Sigmoid colon (tissue), 7 donors: Measurements from ENCODE around the gene TMEM255B. TPM values are rescaled to one million over a fixed set of nuclear protein-coding genes. Genes with fewer than 3 reads are reported as not detected.
A peak's percentile ranks its signal among the peaks of the same experiment; 100 is the strongest.

ENCODE experiments used
- DNase-seq: peaks from one replicate; pipeline ENCODE4 v3.0.0-alpha.2; 2019
- H3K27ac ChIP-seq, 4 donors: fragments of 200-600 bp; sonication (generic); one replicate each; pipeline ENCODE4 v1.5.1; 2016 to 2019; ENCODE audit warnings: mild to moderate bottlenecking in 1 of 4
- H3K27me3 ChIP-seq, 3 donors: fragments of 200-600 bp; sonication (generic); one replicate each; pipeline ENCODE4 v1.5.1; 2019; ENCODE audit warnings: mild to moderate bottlenecking in 1 of 3
- H3K36me3 ChIP-seq, 4 donors: fragments of 200-600 bp; sonication (generic); one replicate each; pipeline ENCODE4 v1.5.1; 2016 to 2019
- H3K4me1 ChIP-seq, 4 donors: fragments of 200-600 bp; sonication (generic); one replicate each; pipeline ENCODE4 v1.5.1; 2017 to 2019
- H3K4me3 ChIP-seq, 4 donors: fragments of 200-600 bp; sonication (generic); one replicate each; pipeline ENCODE4 v1.5.1; 2017 to 2019; ENCODE audit warnings: mild to moderate bottlenecking in 2 of 4, moderate library complexity in 1 of 4
- H3K9me3 ChIP-seq, 4 donors: fragments of 200-600 bp in 3 of 4; sonication (generic) in 3 of 4; one replicate each; pipeline versions ENCODE4 v1.5.1 to v1.6.1; 2013 to 2019
- EP300 ChIP-seq, 4 donors: sonication (generic); formaldehyde crosslinking; IDR thresholded peaks; one replicate each; pipeline ENCODE4 v1.6.1; 2017; ENCODE audit warnings: antibody characterized with exemption in 4 of 4
- POLR2A ChIP-seq, 2 donors: fragments of 450-650 bp; IDR thresholded peaks; one replicate each; pipeline ENCODE4 v1.6.1; 2016; ENCODE audit warnings: antibody characterized with exemption in 2 of 2, mild to moderate bottlenecking in 2 of 2, moderate library complexity in 2 of 2
- POLR2AphosphoS5 ChIP-seq, 4 donors: sonication (generic); formaldehyde crosslinking; IDR thresholded peaks; one replicate each; pipeline ENCODE4 v1.6.1; 2017; ENCODE audit warnings: antibody characterized with exemption in 4 of 4
- WGBS, 2 donors: extraction: QIAGEN DNeasy Blood & Tissue Kit; methylation state at CpG; one replicate each; pipeline ENCODE4 v1.1.7; 2013; 5-methylcytosine and 5-hydroxymethylcytosine counted together
- intact Hi-C: fragments of 100-400 bp; cut with DNase I; formaldehyde crosslinking; loops from one replicate; pipeline ENCODE4 v1.15.1; 2023
- polyA plus RNA-seq, 3 donors: library from polyadenylated mRNA; stranded (reverse); fragments of 200-250 nt; gene quantifications; one replicate each; pipeline ENCODE4 v1.2.3, GENCODE V29; 2013
- total RNA-seq, 4 donors: library from RNA; depleted of rRNA; stranded (reverse); fragments of >200 nt; gene quantifications; one replicate each; pipeline ENCODE4 v1.1.0, GENCODE V29; 2016
- TF ChIP-seq, protein P1 (sequence below), 4 experiments: fragments of 450-650 bp in 3 of 4; fragments of 200-600 bp in 1 of 4; IDR thresholded peaks; one replicate each; pipeline ENCODE4 v1.5.1; 2016 to 2019; ENCODE audit warnings: antibody characterized with exemption in 4 of 4, mild to moderate bottlenecking in 3 of 4, moderate library complexity in 2 of 4
- donor health status: healthy with polysubstance abuse.
- donor health status: Bipolar disorder and iron deficiency.
- donor health status: healthy.

Gene TMEM255B
- total and polyA plus RNA-seq, 7 donors = 0.60 to 11.1 (median 4.3) TPM

DNA sequence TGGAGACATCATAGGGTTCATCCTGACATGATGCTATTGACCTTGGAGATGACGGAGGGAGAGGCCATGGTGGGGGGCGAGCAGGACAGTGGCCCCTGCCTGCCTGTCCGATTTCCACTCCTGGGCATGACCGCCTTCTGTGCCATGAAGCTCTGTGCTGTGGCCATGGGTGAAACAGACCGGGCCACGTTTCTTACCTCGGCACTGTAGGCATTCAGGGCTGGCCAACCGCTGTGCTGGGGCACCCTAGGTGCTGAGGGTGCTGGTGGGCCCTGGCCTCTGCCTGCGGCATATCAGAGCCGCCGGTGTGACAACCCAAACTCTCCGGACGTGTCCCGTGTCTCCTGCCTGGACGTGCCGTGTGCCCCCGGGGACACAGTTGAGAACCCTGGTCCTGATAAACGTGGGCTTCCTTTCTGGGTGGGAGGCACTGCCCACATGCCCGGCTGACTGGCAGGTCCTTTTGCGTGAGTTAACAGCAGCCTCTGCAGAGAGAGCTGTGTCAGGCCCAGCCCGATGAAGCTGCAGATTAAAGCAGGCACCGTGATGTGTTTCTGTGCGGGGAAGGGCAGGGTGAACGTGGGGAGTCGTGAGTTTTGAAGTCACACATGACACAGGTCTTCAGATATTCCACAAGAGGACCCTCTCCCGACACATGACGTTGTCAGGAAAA, 46.5 kb downstream of the TMEM255B start:
- H3K9me3 ChIP-seq = peaks cover 0 to 6% (median 2%) of the 10 kb centered on the region in 4 donors
- no peaks in the 10 kb centered on the region for H3K27me3 ChIP-seq
- H3K4me3 ChIP-seq = no peak overlapping the region
- WGBS, 2 donors = 91 to 92% methylated on average over 27 of the region's 27 CpGs
- intact Hi-C loops = no loop called here
- DNase-seq = peak; percentile 57
- TF ChIP-seq POLR2A (IDR thresholded peaks at IDR 0.05) (no peak), EP300 (IDR thresholded peaks at IDR 0.05) (no peak), POLR2AphosphoS5 (IDR thresholded peaks at IDR 0.05) (no peak)
- TF ChIP-seq, protein P1, sequence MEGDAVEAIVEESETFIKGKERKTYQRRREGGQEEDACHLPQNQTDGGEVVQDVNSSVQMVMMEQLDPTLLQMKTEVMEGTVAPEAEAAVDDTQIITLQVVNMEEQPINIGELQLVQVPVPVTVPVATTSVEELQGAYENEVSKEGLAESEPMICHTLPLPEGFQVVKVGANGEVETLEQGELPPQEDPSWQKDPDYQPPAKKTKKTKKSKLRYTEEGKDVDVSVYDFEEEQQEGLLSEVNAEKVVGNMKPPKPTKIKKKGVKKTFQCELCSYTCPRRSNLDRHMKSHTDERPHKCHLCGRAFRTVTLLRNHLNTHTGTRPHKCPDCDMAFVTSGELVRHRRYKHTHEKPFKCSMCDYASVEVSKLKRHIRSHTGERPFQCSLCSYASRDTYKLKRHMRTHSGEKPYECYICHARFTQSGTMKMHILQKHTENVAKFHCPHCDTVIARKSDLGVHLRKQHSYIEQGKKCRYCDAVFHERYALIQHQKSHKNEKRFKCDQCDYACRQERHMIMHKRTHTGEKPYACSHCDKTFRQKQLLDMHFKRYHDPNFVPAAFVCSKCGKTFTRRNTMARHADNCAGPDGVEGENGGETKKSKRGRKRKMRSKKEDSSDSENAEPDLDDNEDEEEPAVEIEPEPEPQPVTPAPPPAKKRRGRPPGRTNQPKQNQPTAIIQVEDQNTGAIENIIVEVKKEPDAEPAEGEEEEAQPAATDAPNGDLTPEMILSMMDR (IDR thresholded peaks at IDR 0.05) = no peak
- H3K4me1 ChIP-seq = peaks cover 0 to 7% (median 3%) of the 10 kb centered on the region in 4 donors
- no peaks in the 10 kb centered on the region for H3K36me3 ChIP-seq
- H3K27ac ChIP-seq = no peak overlapping the region

DNA sequence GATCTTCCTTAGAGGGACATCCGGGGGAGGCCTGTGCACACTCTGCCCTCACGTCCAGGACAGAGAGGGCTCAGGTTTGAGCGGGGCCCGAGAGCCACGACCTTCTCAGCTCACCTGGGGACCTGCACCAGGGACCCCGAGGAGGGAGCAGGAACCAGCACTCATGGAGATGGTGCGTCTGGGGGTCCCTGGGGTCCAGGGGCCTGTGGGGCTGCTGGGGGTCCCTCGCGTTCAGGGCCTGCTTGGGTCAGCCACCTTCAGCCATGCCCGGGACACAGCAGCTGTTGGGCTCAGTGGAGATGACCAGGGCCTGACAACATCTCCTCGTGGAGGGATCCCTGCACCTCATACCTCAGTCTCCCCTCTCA, 47.1 kb downstream of the TMEM255B start:
- no peaks in the 10 kb centered on the region for H3K27me3 ChIP-seq
- no peak overlapping the region for H3K4me3 ChIP-seq
- intact Hi-C loops = no loop called here
- peaks cover 0 to 7% (median 3%) of the 10 kb centered on the region in 4 donors for H3K4me1 ChIP-seq
- peaks cover 0 to 6% (median 2%) of the 10 kb centered on the region in 4 donors for H3K9me3 ChIP-seq
- DNase-seq = peak; percentile 65
- no peak for TF ChIP-seq EP300 (IDR thresholded peaks at IDR 0.05)
- TF ChIP-seq POLR2A (IDR thresholded peaks at IDR 0.05) = no peak
- no peak for TF ChIP-seq POLR2AphosphoS5 (IDR thresholded peaks at IDR 0.05)
- TF ChIP-seq, protein P1 (IDR thresholded peaks at IDR 0.05) = no peak
- H3K27ac ChIP-seq = no peak overlapping the region
- 89 to 90% methylated on average over 11 of the region's 11 CpGs for WGBS, 2 donors
- no peaks in the 10 kb centered on the region for H3K36me3 ChIP-seq

DNA sequence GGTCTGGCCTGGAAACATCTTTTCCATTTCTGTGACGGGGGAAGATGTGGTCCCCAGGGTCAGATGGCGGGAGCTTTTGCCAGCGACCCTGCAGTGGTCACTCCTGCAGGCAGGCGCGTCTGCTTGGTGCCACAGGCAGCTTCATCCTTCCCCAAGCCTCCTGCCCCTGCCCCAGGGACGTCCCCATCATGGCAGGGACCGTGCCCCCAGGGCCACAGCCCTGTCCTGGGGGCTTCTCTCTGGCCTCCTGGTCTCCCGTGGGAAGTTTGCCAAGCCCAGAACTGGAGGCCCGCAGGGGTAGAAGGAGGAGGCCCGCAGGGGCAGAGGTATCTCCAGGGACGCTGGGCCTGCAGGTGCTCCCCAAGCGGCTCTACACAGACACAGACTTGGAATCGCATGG, 47.5 kb downstream of the TMEM255B start:
- 90 to 93% methylated on average over 13 of the region's 13 CpGs for WGBS, 2 donors
- Histone ChIP-seq H3K27ac (no peak overlapping the region), H3K4me3 (no peak overlapping the region), H3K27me3 (no peaks in the 10 kb centered on the region), H3K9me3 (peaks cover 0 to 6% (median 2%) of the 10 kb centered on the region in 4 donors), H3K4me1 (peaks cover 0 to 7% (median 3%) of the 10 kb centered on the region in 4 donors), H3K36me3 (no peaks in the 10 kb centered on the region)
- no peak for DNase-seq
- intact Hi-C loops = no loop called here
- TF ChIP-seq POLR2A (IDR thresholded peaks at IDR 0.05) (no peak), POLR2AphosphoS5 (IDR thresholded peaks at IDR 0.05) (no peak), EP300 (IDR thresholded peaks at IDR 0.05) (no peak)
- TF ChIP-seq, protein P1 (IDR thresholded peaks at IDR 0.05) = no peak

DNA sequence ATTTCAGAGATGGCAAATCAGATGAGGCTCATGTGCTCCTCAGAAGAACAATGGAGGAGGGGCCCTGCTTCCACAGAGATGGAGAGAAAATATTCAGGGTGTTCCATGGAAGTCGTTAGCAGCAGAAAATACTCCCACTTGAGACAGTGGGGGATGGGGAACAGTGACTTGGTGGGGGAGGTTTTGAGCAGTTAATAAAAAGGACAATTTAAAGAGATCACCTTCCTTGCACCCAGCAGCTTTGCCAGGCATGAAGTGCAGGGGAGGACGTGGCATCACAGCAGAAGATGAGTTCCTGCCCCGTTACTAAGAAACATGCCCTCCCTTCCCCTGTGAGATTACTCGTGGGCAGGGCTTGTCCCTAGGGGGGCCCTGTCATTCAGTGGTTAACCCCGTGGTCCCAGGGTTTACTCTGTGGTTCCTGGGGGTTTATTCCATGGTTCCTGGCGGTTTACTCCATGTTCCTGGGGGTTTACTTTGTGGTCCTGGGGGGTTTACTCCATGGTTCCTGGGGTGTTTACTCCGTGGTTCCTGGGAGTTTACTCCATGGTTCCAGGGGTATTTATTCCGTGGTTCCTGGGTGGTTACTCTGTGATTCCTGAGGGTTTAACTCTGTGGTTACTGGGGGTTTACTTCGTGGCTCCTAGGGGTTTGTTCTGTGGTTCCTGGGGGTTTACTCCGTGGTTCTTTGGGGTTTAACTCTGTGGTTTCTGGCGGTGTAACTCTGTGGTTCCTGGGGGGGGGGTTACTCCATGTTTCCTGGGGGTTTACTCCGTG, 49.2 kb downstream of the TMEM255B start:
- Histone ChIP-seq H3K9me3 (peaks cover 0 to 6% (median 2%) of the 10 kb centered on the region in 4 donors), H3K27me3 (no peaks in the 10 kb centered on the region), H3K4me1 (no peaks in the 10 kb centered on the region), H3K27ac (no peak overlapping the region), H3K36me3 (no peaks in the 10 kb centered on the region), H3K4me3 (no peak overlapping the region)
- 75 to 78% methylated on average over 12 of the region's 12 CpGs for WGBS, 2 donors
- TF ChIP-seq POLR2AphosphoS5 (IDR thresholded peaks at IDR 0.05) (no peak), POLR2A (IDR thresholded peaks at IDR 0.05) (no peak), EP300 (IDR thresholded peaks at IDR 0.05) (no peak)
- TF ChIP-seq, protein P1 (IDR thresholded peaks at IDR 0.05) = no peak
- intact Hi-C loops = no loop called here
- DNase-seq = no peak
